ENCODE measurements around the gene SLC10A7. TPM values are rescaled to one million over a fixed set of nuclear protein-coding genes. Genes with fewer than 3 reads are reported as not detected.

The SLC10A7 gene
- total and polyA plus RNA-seq, 9 donors = 4.0 to 12.4 (median 9.7) TPM

DNA sequence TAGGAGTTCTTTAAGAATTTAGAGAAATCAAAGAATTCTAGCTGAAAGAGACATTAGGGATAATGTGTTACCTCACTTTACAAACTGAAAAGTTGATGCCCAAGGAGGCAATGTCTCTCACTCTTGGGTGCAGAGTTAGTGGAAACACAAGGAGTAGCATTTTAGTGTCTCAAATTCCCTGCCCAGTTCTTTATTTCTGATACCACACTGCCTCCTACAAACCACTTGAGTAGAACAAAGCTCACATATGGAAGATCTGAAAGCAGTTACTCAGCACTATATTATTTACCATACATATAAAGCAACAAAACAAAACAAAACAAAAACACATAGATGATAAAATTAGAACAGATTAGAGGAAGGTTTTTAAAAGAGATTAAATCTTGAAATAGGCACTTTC lies 183.2 kb downstream of the SLC10A7 start:
- peaks cover 2% of the 10 kb centered on the region for H3K4me1 ChIP-seq (ENCODE audit: insufficient read depth)
- intact Hi-C loops (cut with DNase I) = no loop called here
- no peak overlapping the region for H3K27ac ChIP-seq
- H3K4me3 ChIP-seq = no peak overlapping the region
- no peak for DNase-seq
- H3K9me3 ChIP-seq = no peaks in the 10 kb centered on the region
- H3K27me3 ChIP-seq = no peaks in the 10 kb centered on the region
- TF ChIP-seq POLR2A (IDR thresholded peaks at IDR 0.05) = no peak
- TF ChIP-seq, protein P1, sequence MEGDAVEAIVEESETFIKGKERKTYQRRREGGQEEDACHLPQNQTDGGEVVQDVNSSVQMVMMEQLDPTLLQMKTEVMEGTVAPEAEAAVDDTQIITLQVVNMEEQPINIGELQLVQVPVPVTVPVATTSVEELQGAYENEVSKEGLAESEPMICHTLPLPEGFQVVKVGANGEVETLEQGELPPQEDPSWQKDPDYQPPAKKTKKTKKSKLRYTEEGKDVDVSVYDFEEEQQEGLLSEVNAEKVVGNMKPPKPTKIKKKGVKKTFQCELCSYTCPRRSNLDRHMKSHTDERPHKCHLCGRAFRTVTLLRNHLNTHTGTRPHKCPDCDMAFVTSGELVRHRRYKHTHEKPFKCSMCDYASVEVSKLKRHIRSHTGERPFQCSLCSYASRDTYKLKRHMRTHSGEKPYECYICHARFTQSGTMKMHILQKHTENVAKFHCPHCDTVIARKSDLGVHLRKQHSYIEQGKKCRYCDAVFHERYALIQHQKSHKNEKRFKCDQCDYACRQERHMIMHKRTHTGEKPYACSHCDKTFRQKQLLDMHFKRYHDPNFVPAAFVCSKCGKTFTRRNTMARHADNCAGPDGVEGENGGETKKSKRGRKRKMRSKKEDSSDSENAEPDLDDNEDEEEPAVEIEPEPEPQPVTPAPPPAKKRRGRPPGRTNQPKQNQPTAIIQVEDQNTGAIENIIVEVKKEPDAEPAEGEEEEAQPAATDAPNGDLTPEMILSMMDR (IDR thresholded peaks at IDR 0.05) = no peak
- no peak for TF ChIP-seq EP300 (IDR thresholded peaks at IDR 0.05)
- H3K36me3 ChIP-seq = no peaks in the 10 kb centered on the region

DNA sequence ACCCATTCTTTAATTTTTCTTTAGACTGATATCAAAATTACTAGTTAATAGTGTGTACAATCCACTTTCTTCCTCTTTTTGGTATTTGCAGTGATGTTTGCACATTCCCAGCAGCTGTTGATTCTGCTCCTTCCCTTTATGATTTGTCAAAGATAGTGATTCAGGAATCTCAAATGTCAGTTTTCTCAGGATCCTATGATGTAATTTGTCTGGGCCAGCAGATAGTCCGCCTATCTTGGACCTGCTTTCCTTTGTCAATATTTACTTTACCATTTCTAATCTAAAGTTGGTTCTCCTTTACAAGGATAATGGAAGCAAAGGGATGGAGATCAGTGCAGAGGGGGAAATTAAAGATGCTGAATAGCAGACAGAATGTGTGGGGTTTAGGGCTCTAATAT lies 185.3 kb downstream of the SLC10A7 start:
- WGBS, 3 donors = 29 to 52% (median 32%) methylated on average over 1 of the region's 1 CpG
- H3K4me1 ChIP-seq (ENCODE audit: insufficient read depth) = peaks cover 2% of the 10 kb centered on the region
- no peak overlapping the region for H3K4me3 ChIP-seq

DNA sequence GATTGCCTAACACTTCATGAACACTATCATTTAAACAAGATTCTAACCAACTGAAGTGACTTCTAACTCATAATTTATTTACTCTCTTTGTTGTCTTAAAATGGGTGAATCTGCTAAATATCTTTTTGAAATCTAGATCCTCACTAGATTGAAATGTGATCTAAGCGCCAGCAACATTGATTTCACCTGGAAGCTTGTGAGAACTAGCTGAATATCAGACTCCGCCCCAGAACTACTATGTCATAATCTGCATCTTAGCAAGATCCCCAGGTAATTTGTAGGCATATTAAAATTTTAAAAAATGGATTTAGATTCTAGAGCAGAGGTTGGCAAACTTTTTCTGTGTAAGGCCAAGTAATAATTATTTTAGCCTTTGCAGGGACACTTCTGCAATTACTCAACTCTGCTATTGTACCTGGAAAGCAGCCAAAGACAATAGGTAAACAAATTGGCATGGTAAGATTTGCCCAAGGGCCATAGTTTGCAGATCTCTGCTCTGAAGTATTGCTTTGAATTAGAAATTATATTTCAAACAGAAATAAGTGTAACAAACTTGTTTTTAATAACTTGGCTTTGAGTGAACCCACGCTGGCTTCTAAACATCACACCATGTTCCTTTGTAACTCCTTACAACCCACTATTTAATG lies 185.9 kb downstream of the SLC10A7 start:
- DNase-seq = no peak
- no peak overlapping the region for H3K4me3 ChIP-seq
- intact Hi-C loops (cut with DNase I) = no loop called here
- H3K36me3 ChIP-seq = no peaks in the 10 kb centered on the region
- H3K9me3 ChIP-seq = no peaks in the 10 kb centered on the region
- H3K27me3 ChIP-seq = no peaks in the 10 kb centered on the region
- TF ChIP-seq, protein P1 (IDR thresholded peaks at IDR 0.05) = no peak
- TF ChIP-seq POLR2A (IDR thresholded peaks at IDR 0.05) = no peak
- TF ChIP-seq EP300 (IDR thresholded peaks at IDR 0.05) = no peak
- 71 to 75% (median 75%) methylated on average over 3 of the region's 3 CpGs for WGBS, 3 donors
- H3K27ac ChIP-seq = no peak overlapping the region
- peaks cover 2% of the 10 kb centered on the region for H3K4me1 ChIP-seq (ENCODE audit: insufficient read depth)

More for the DNA sequence above, 185.3 kb downstream of the SLC10A7 start:
- Histone ChIP-seq H3K27ac (no peak overlapping the region), H3K9me3 (no peaks in the 10 kb centered on the region), H3K27me3 (no peaks in the 10 kb centered on the region), H3K36me3 (no peaks in the 10 kb centered on the region)
- no peak for DNase-seq
- TF ChIP-seq, protein P1 (IDR thresholded peaks at IDR 0.05) = no peak
- no peak for TF ChIP-seq POLR2A (IDR thresholded peaks at IDR 0.05)
- TF ChIP-seq EP300 (IDR thresholded peaks at IDR 0.05) = no peak
- intact Hi-C loops (cut with DNase I) = no loop called here

DNA sequence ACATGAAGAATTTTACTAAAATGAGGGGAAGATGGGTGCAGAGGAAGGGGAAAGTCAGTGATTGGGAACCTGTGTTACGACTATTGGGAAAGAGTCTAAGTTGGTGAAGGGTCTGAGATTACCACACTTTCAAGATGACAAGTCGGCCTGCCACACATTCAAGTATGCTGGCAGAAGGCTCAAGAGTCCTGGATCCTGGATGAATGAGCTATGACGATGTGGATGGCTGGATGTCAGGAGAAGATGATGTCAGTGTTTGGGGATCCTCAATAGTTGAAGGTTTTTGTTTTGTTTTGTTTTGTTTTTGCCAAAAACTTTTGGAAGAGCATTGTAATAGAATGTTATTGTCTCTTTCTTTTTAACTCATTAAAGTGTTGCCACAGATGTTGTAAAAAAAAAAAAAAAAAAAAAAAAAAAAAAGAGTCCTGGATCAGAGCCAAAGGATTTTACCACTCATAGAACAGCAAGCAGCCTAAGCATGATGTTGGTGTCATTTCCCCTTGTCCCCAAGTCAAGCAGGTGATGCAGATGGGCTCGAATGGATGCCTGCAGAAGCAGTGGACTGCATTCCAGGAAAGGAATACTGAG lies 186.8 kb downstream of the SLC10A7 start:
- Histone ChIP-seq H3K36me3 (no peaks in the 10 kb centered on the region), H3K4me1 (ENCODE audit: insufficient read depth) (peaks cover 2% of the 10 kb centered on the region), H3K27ac (no peak overlapping the region), H3K9me3 (no peaks in the 10 kb centered on the region), H3K4me3 (no peak overlapping the region), H3K27me3 (no peaks in the 10 kb centered on the region)
- 87 to 92% (median 91%) methylated on average over 4 of the region's 4 CpGs for WGBS, 3 donors
- intact Hi-C loops (cut with DNase I) = no loop called here
- DNase-seq = no peak
- TF ChIP-seq EP300 (IDR thresholded peaks at IDR 0.05) (no peak), POLR2A (IDR thresholded peaks at IDR 0.05) (no peak)
- TF ChIP-seq, protein P1 (IDR thresholded peaks at IDR 0.05) = no peak

Data from ovary (tissue), 9 donors.